Parathyroid adenoma (tissue), 2 donors: ENCODE data around the gene UCK1.

Experiments
- H2AFZ ChIP-seq: fragments of 300-600 bp; sonication (generic); one replicate; pipeline ENCODE4 v1.7.0; 2017; ENCODE audit warnings: antibody characterized with exemption, mild to moderate bottlenecking
- H3K27ac ChIP-seq: fragments of 300-600 bp; sonication (generic); one replicate; pipeline ENCODE4 v1.7.0; 2017
- H3K27me3 ChIP-seq: fragments of 300-600 bp; sonication (generic); one replicate; pipeline ENCODE4 v1.7.0; 2017; ENCODE audit warnings: low read length; ENCODE audit not compliant: control insufficient read depth, insufficient read depth
- H3K36me3 ChIP-seq: fragments of 300-600 bp; sonication (generic); one replicate; pipeline ENCODE4 v1.7.0; 2017; ENCODE audit warnings: low read length; ENCODE audit not compliant: control insufficient read depth, insufficient read depth
- H3K4me1 ChIP-seq: fragments of 300-600 bp; sonication (generic); one replicate; pipeline ENCODE4 v1.7.0; 2017; ENCODE audit warnings: control low read depth
- H3K4me2 ChIP-seq: fragments of 300-600 bp; sonication (generic); one replicate; pipeline ENCODE4 v1.7.0; 2017; ENCODE audit warnings: low read length
- H3K4me3 ChIP-seq: fragments of 300-600 bp; sonication (generic); one replicate; pipeline ENCODE4 v1.7.0; 2017; ENCODE audit warnings: low read depth, low read length
- H3K79me2 ChIP-seq: fragments of 300-600 bp; sonication (generic); one replicate; pipeline ENCODE4 v1.7.0; 2017; ENCODE audit warnings: control low read depth
- H3K9ac ChIP-seq: fragments of 300-600 bp; sonication (generic); one replicate; pipeline ENCODE4 v1.7.0; 2017; ENCODE audit warnings: mild to moderate bottlenecking
- H3K9me3 ChIP-seq: fragments of 300-600 bp; sonication (generic); one replicate; pipeline ENCODE4 v1.7.0; 2017; ENCODE audit warnings: low read length; ENCODE audit not compliant: control insufficient read depth
- TF ChIP-seq, protein P1 (sequence below): fragments of 300-600 bp; sonication (generic); IDR thresholded peaks from one replicate; pipeline ENCODE4 v1.7.0; 2017; ENCODE audit warnings: antibody characterized with exemption, mild to moderate bottlenecking
- donor health status: primary hyperparathyroidism.

The UCK1 gene

GRCh38 chr9:131473891-131474290 lies 57.2 kb downstream of the UCK1 start:
- TF ChIP-seq, protein P1, sequence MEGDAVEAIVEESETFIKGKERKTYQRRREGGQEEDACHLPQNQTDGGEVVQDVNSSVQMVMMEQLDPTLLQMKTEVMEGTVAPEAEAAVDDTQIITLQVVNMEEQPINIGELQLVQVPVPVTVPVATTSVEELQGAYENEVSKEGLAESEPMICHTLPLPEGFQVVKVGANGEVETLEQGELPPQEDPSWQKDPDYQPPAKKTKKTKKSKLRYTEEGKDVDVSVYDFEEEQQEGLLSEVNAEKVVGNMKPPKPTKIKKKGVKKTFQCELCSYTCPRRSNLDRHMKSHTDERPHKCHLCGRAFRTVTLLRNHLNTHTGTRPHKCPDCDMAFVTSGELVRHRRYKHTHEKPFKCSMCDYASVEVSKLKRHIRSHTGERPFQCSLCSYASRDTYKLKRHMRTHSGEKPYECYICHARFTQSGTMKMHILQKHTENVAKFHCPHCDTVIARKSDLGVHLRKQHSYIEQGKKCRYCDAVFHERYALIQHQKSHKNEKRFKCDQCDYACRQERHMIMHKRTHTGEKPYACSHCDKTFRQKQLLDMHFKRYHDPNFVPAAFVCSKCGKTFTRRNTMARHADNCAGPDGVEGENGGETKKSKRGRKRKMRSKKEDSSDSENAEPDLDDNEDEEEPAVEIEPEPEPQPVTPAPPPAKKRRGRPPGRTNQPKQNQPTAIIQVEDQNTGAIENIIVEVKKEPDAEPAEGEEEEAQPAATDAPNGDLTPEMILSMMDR: no peak
- no peak overlapping the region for H2AFZ ChIP-seq
- no peaks in the 10 kb centered on the region for H3K36me3 ChIP-seq
- H3K9ac ChIP-seq: no peak overlapping the region
- H3K4me3 ChIP-seq: no peak overlapping the region
- no peaks in the 10 kb centered on the region for H3K9me3 ChIP-seq
- H3K4me2 ChIP-seq: no peak overlapping the region
- no peaks in the 10 kb centered on the region for H3K4me1 ChIP-seq
- no peak overlapping the region for H3K27ac ChIP-seq
- peaks cover 10% of the 10 kb centered on the region for H3K79me2 ChIP-seq
- no peaks in the 10 kb centered on the region for H3K27me3 ChIP-seq
